ENCODE data around the gene MARK3. TPM values are rescaled to one million over a fixed set of nuclear protein-coding genes. Genes with fewer than 3 reads are reported as not detected.

MARK3 gene
- total and polyA plus RNA-seq, 2 of the 13 experiments (the other 11 are each of a cell fraction or from before 2014, with no cell fraction given) = 47.7 to 56.6 TPM

DNA sequence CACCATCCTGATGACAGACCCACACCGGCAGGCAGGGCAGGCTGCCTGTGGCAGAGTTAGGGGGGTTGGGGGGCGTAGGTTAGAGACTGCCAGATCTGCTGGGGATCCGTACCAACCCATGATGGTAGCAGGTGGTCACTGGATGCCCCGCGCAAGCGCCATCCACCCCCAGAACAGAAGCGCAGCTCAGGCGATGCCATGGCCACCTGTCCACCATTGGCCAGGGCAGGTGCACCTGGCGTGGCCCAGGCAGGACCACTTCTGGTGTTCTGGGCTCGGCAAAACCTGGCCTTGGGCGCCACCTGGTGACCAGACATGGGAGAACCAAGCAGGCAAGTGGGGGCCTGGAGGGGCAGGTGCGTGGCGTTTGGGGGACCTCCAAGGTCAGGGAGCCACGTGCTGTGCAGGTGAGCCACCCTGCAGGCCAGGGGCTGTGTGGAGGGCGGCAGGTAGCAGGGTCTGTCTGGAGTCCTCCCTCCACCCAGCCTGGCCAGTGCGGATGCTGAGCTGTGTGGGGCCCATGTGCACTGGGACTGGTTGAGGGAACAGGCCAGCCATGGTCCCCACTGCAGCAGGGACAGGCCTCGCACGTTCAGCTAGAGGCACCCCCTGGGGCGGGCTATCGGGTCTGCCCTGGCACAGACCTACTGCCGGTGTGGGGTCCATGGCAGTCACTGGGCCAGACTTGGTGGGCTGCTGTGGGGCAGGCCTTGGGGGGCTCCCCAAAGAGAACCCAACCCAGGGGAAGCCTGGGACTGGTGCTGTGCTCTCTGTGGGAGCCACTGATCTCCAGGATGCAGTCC is 161.6 kb downstream of the MARK3 start (continued):
- TF ChIP-seq, protein P1, sequence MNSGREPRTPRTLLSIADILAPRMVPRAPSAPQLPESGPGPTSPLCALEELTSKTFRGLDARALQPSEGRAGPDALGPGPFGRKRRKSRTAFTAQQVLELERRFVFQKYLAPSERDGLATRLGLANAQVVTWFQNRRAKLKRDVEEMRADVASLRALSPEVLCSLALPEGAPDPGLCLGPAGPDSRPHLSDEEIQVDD (CRISPR knock-in tag; IDR thresholded peaks at IDR 0.05; ENCODE audit: borderline replicate concordance) = no peak
- TF ChIP-seq ZNF44 (CRISPR knock-in tag; IDR thresholded peaks at IDR 0.05) (no peak), ZNF768 (CRISPR knock-in tag; IDR thresholded peaks at IDR 0.05) (peak; percentile 21; the same call in 1 of the 2 replicates), BHLHE40 (IDR thresholded peaks at IDR 0.05; ENCODE audit: low read length) (peak; percentile 47; the same call in 1 of the 2 replicates), SIX4 (CRISPR knock-in tag; IDR thresholded peaks at IDR 0.05) (no peak), TP53 (CRISPR knock-in tag; conservative IDR thresholded peaks at IDR 0.05) (no peak), BRCA1 (CRISPR knock-in tag; IDR thresholded peaks at IDR 0.05) (no peak), ZNF589 (CRISPR knock-in tag; conservative IDR thresholded peaks at IDR 0.05) (no peak), CBX5 (CRISPR knock-in tag; IDR thresholded peaks at IDR 0.05; ENCODE audit: borderline replicate concordance) (no peak), ZNF652 (CRISPR knock-in tag; IDR thresholded peaks at IDR 0.05; ENCODE audit: borderline replicate concordance, low read depth) (no peak), ZNF234 (CRISPR knock-in tag; conservative IDR thresholded peaks at IDR 0.05) (no peak), ZNF567 (CRISPR knock-in tag; IDR thresholded peaks at IDR 0.05; ENCODE audit: borderline replicate concordance) (no peak), HIVEP1 (CRISPR knock-in tag; IDR thresholded peaks at IDR 0.05) (no peak), ZZZ3 (CRISPR knock-in tag; IDR thresholded peaks at IDR 0.05; ENCODE audit: borderline replicate concordance) (no peak), SMARCE1 (IDR thresholded peaks at IDR 0.05; ENCODE audit: borderline replicate concordance) (no peak), CENPX (CRISPR knock-in tag; IDR thresholded peaks at IDR 0.05) (no peak), PHF5A (CRISPR knock-in tag; IDR thresholded peaks at IDR 0.05; ENCODE audit: low read depth, unreplicated experiment) (no peak), ZNF614 (CRISPR knock-in tag; IDR thresholded peaks at IDR 0.05; ENCODE audit: borderline replicate concordance) (peak; percentile 29; the same call in 1 of the 2 replicates), KDM5A (IDR thresholded peaks at IDR 0.05; ENCODE audit: borderline replicate concordance, low read length) (no peak)
- TF ChIP-seq, protein P2, sequence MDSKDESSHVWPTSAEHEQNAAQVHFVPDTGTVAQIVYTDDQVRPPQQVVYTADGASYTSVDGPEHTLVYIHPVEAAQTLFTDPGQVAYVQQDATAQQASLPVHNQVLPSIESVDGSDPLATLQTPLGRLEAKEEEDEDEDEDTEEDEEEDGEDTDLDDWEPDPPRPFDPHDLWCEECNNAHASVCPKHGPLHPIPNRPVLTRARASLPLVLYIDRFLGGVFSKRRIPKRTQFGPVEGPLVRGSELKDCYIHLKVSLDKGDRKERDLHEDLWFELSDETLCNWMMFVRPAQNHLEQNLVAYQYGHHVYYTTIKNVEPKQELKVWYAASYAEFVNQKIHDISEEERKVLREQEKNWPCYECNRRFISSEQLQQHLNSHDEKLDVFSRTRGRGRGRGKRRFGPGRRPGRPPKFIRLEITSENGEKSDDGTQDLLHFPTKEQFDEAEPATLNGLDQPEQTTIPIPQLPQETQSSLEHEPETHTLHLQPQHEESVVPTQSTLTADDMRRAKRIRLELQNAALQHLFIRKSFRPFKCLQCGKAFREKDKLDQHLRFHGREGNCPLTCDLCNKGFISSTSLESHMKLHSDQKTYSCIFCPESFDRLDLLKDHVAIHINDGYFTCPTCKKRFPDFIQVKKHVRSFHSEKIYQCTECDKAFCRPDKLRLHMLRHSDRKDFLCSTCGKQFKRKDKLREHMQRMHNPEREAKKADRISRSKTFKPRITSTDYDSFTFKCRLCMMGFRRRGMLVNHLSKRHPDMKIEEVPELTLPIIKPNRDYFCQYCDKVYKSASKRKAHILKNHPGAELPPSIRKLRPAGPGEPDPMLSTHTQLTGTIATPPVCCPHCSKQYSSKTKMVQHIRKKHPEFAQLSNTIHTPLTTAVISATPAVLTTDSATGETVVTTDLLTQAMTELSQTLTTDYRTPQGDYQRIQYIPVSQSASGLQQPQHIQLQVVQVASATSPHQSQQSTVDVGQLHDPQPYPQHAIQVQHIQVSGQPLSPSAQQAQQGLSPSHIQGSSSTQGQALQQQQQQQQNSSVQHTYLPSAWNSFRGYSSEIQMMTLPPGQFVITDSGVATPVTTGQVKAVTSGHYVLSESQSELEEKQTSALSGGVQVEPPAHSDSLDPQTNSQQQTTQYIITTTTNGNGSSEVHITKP (CRISPR knock-in tag; IDR thresholded peaks at IDR 0.05; ENCODE audit: low read depth) = no peak
- TF ChIP-seq, protein P3, sequence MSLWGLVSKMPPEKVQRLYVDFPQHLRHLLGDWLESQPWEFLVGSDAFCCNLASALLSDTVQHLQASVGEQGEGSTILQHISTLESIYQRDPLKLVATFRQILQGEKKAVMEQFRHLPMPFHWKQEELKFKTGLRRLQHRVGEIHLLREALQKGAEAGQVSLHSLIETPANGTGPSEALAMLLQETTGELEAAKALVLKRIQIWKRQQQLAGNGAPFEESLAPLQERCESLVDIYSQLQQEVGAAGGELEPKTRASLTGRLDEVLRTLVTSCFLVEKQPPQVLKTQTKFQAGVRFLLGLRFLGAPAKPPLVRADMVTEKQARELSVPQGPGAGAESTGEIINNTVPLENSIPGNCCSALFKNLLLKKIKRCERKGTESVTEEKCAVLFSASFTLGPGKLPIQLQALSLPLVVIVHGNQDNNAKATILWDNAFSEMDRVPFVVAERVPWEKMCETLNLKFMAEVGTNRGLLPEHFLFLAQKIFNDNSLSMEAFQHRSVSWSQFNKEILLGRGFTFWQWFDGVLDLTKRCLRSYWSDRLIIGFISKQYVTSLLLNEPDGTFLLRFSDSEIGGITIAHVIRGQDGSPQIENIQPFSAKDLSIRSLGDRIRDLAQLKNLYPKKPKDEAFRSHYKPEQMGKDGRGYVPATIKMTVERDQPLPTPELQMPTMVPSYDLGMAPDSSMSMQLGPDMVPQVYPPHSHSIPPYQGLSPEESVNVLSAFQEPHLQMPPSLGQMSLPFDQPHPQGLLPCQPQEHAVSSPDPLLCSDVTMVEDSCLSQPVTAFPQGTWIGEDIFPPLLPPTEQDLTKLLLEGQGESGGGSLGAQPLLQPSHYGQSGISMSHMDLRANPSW (CRISPR knock-in tag; IDR thresholded peaks at IDR 0.05; ENCODE audit: borderline replicate concordance) = no peak
- TF ChIP-seq, protein P4, sequence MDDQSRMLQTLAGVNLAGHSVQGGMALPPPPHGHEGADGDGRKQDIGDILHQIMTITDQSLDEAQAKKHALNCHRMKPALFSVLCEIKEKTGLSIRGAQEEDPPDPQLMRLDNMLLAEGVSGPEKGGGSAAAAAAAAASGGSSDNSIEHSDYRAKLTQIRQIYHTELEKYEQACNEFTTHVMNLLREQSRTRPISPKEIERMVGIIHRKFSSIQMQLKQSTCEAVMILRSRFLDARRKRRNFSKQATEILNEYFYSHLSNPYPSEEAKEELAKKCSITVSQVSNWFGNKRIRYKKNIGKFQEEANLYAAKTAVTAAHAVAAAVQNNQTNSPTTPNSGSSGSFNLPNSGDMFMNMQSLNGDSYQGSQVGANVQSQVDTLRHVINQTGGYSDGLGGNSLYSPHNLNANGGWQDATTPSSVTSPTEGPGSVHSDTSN (CRISPR knock-in tag; IDR thresholded peaks at IDR 0.05; ENCODE audit: borderline replicate concordance) = no peak
